HG02759 (cell line): ENCODE results near the gene PCDH1.

ENCODE experiments used
- ATAC-seq: cut with Tn5 transposase; IDR thresholded peaks from one replicate; pipeline ENCODE4 v1.9.1; 2021; ENCODE audit warnings: mild to moderate bottlenecking, moderate library complexity; ENCODE audit not compliant: unreplicated experiment

PCDH1 gene

DNA sequence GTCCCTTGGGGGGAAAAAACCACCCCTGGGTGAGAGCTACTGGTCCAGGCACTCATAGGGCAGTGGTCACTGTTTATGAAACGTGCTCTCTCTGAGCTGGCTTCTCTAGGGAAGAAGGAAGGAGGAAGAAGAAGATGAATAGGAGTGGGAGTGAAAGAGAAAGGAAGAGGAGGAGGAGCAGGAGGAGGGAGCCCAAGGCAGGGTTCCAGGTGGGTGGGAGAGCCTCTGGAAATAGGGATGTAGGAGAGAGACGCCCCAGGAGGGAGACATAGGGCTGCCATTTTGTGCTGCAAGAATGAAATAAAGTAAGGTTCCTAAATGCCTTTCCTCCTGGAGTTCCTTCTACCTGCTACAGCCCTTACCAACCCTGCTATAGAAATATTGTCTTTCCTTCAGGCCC is 65.7 kb downstream of the PCDH1 start:
- no peak for ATAC-seq

DNA sequence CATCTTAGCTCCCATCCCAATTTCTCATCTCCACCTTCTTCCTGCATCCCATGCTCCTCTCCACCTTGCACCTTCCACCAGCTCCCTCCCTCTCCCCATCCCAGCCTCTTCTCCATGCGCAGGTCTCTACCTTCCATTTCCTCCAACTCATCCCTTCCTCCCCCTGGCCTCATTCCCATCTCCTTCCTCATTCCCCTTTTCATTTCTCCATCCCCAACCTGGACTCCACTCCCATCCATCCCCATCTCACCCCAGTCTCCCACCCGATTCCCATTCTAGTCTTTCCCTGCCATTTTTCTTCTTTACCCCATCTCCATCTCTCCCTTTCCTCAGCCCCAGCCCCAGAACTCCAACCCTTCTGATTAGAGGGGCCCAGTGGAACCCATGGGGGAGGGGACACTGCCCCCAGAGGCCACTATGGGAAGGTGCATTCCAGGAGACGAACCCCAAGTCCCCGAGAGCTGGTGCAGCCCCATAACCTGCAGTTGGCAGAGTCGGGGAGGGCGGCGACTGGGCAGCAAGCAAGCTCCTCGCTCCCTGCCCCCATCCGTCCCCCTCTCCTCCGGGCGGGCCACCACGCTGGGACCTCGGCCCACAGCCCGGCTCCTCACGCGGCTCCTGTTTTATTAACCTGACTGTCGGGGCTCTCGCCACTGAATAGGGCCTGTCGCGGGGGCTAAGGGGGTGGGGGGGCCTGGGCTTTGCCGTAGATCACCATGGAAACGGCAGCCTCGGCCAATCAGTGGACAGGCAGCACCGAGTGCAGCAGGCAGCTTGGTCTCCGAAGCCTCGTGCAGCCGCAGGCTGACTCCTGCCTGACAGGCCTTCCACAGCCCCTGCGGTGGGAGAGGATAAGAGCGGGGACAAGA is 66.7 kb downstream of the PCDH1 start:
- ATAC-seq, result no peak

DNA sequence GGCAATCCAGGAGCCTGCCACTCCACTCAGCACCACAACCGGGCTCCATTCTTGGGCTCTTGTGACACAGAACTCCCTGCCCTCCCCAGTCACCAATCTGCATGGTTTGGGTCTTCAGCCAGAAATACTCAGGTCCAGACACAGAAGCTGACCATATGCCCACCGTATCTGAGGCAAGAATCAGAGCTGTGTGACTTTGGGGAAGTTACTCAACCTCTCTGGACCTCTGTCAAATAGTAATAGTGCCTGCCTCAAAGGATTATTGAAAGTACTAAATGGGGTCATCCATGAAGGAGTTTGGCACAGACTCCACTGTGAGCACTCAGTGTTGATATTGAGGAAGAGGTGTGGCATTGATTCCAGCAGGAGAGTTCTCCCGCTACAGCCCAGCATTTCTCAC is 67.5 kb downstream of the PCDH1 start:
- no peak for ATAC-seq

DNA sequence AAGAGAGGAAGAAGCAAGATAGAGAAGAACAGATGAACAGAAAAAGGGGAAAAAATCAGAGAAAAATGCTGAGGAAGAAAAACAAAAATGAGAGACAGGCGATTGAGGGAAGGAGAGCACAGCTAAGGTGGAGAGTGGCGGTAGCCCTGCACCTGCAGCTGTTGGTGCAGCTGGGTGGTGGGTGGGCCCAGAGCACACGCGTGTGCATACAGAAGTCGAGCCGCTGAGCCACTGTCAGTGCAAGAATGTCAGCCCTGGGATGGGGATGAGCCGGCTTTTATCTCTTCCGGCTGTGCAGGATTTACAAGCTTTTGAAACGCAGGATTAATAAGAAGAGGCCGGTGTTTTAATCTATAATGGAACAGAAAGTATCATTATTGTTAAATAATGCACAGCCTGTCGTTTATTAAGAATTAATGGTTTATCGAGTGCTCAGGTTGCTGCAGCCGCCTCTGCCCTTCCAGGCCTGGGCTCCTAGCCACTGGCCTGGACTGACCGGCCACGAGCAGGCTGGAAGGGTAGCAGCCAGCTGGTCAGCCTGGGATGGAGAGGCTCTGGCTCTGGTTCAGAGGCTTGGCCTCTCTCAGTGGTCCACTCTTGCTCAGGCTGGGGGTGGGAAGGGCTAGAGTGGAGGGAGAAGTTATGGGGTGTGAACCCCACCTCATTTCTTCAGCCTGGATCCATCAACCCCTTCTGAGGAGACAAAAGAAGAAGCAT is 68.7 kb downstream of the PCDH1 start:
- no peak for ATAC-seq

DNA sequence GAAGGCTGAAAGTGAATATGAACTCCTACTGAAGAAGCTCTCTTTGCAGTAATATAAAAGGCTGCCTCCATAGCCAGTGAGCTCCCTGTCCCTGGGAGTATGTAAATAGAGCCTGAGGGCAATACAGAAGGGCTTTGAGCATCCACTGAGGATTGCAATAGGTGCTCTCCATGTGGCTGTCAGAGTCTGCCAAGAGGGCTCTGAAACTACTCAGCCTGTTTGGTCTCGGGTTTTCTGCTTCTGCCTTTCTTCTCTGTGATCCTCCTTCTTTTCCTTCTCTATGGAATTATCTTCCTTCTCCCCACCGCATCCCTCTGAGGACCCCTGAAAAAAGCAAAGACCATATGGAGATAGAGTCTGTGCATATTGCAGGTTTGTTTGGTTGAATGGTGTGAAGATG is 69.4 kb downstream of the PCDH1 start:
- no peak for ATAC-seq

DNA sequence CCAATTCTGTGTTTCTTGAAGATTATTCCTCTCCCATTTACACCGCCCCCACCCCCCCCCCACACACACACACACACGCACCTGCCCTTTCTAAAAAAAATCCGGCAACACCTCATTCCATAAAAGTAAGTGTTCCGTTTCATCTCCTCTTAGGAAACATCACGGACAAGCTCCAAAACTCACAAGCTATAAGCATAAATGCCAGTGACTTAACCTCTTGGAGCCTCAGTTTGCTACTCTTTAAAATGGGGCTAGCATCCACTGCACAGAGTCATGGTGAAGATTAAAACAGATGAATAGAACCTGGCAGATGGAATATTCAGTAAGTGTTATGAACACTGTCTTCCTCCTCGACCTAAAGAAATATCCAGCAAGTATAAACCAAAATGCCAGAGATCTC is 70.5 kb downstream of the PCDH1 start:
- ATAC-seq, result no peak

DNA sequence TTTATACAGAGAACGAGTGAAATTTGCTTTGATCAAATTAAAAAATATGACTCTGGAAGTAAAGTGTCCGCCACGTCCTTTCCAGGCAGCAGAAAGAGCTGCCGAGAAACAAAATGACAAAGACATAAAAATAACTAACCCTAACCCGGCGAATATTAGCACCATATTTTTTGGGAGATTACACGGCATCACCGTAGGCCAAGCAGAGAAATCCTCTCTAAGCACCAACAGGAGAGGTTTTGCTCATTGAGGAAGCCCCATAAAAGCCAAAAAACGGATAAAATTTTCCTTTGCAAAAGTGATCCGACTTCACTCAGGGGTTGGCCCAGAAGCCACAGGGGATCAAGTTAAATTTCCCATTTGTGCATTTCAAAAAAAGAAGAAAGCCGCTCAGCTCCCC is 70.9 kb downstream of the PCDH1 start:
- no peak for ATAC-seq

DNA sequence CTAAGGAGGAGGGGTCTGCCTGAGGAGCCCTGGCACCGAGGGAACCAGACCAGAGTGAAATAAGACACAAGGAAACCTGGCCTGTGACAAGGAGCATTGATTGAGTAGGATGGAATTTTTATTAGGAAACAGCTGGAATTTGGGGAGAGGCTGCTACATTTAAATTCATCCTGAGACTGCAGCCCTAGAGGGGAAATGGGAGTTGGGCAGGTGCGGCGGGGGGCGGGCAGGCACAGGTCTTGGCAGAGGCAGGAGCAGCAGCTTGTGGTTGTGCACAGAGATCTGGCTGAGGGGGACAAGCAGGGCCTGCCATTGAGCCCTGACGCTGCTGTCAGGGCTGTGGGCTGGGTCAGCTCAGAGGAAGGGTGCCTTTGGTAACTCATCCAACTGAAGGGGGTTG is 71.6 kb downstream of the PCDH1 start:
- no peak for ATAC-seq

DNA sequence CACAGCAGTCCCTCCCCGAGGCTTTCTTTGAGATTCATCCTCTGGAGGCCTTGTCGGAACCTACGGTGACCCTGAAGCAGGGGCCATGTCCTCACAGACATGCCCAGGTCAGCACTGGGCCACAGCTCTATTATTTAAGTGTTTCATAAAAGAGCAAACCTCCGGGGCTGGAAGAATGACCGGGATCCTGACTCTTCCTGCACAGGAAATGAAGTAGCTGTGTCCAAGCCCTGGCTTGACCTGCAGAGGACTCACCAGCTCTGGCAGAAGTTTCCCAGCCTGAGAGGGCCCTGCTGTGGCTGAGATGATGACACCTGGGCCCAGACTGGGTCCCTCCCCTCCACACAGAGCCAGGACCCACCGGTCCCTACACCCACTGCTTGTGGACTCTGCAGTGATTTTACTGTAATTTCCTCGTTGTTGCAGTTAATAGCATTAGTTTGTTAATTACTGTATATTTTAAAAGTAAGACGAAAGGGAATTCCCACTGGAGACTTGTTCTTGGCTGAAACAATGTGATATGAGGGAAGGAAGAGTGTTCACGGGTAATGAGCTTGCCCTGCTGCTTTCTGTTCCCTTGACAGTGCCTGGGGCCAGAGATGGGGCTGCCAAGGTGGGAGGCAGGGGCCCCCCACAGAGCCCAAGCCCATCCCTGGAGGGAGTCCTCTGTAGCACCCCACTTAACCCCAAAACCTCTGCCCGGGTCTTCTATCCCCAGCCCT is 72.2 kb downstream of the PCDH1 start:
- no peak for ATAC-seq

DNA sequence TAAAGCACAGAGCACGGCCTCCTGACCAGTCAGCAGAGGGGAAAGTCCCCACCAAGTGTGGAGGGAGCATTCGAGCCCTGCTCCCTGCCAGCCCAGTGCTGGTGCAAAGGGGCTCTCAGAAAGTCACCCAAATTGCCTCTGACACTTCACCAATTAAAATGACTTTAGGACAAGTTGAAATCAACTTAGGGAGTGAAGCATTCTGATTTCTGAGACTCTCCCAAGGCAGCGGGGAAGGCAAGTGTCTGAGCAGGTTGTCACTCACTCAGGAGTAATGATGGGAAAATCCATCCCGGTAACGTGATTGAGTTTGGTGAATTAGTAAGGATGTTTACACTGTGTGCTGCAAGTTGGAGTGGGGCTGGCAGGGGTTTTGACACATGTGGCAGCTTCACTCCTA is 73.7 kb downstream of the PCDH1 start:
- ATAC-seq, result no peak
